HEK293 (cell line): ENCODE measurements around the gene AKAP8.
A peak's percentile ranks its signal among the peaks of the same experiment; 100 is the strongest.
"Not testable (repeated sequence)": the region's sequence is repeated elsewhere in the genome, so short reads cannot be mapped to it uniquely, and the experiment has no call there.

ENCODE experiments used
- CTCF ChIA-PET: fragments of 350-600 bp; formaldehyde crosslinking; extraction: SDS; loops from one replicate; lab custom pipeline; 2021; ENCODE audit warnings: antibody characterized with exemption; lab: Yijun Ruan, JAX
- POLR2A ChIA-PET: fragments of 300-600 bp; formaldehyde crosslinking; extraction: SDS; loops from one replicate; lab custom pipeline; 2020; ENCODE audit warnings: antibody characterized with exemption, inconsistent platforms; lab: Yijun Ruan, JAX
- H3K27ac ChIP-seq: fragments of 200-500 bp; sonication (Bioruptor generic); 2 replicates; pipeline ENCODE4 v1.5.1; 2014; ENCODE audit warnings: low read depth, low read length, control low read depth, inconsistent platforms; ENCODE audit errors: extremely low read depth
- H3K36me3 ChIP-seq, 2 experiments: fragments of 200-500 bp in 1 of 2; sonication (Bioruptor generic) in 1 of 2; 1 replicate in 1 of 2; 2 replicates in 1 of 2; pipeline ENCODE4 v1.5.1; 2014 to 2017; ENCODE audit warnings: inconsistent platforms in 2 of 2, low read length in 2 of 2; ENCODE audit not compliant: control insufficient read depth in 2 of 2, insufficient read depth in 1 of 2
- H3K4me1 ChIP-seq: fragments of 200-500 bp; sonication (Bioruptor generic); 2 replicates; pipeline ENCODE4 v1.5.1; 2014; ENCODE audit warnings: mild to moderate bottlenecking, low read length, inconsistent platforms; ENCODE audit not compliant: control insufficient read depth, insufficient read depth
- H3K4me3 ChIP-seq: 2 replicates; pipeline ENCODE4 v1.5.1; 2011; ENCODE audit warnings: low read depth, mild to moderate bottlenecking, control low read depth, low read length, moderate library complexity
- H3K9me3 ChIP-seq: fragments of 200-500 bp; sonication (Bioruptor generic); 2 replicates; pipeline ENCODE4 v1.5.1; 2014; ENCODE audit warnings: low read depth, low read length, inconsistent platforms; ENCODE audit not compliant: control insufficient read depth, insufficient read depth
- ZBTB21 ChIP-seq: fragments of 450-650 bp; formaldehyde crosslinking; IDR thresholded peaks from 2 replicates; pipeline ENCODE4 v1.5.1; 2017; ENCODE audit warnings: missing biosample characterization, missing genetic modification characterization
- ZNF121 ChIP-seq: fragments of 450-650 bp; formaldehyde crosslinking; IDR thresholded peaks from 2 replicates; pipeline ENCODE4 v1.5.1; 2016; ENCODE audit warnings: missing biosample characterization, missing genetic modification characterization
- ZNF138 ChIP-seq: fragments of 450-650 bp; formaldehyde crosslinking; IDR thresholded peaks from 2 replicates; pipeline ENCODE4 v1.5.1; 2016; ENCODE audit warnings: missing biosample characterization, missing genetic modification characterization, borderline replicate concordance
- ZNF426 ChIP-seq: fragments of 450-650 bp; formaldehyde crosslinking; IDR thresholded peaks from 2 replicates; pipeline ENCODE4 v1.5.1; 2017; ENCODE audit warnings: missing biosample characterization, missing genetic modification characterization, mild to moderate bottlenecking, inconsistent platforms, moderate library complexity
- ZNF600 ChIP-seq: fragments of 450-650 bp; formaldehyde crosslinking; IDR thresholded peaks from 2 replicates; pipeline ENCODE4 v1.5.1; 2016; ENCODE audit warnings: missing biosample characterization, missing genetic modification characterization
- ZNF626 ChIP-seq: fragments of 450-650 bp; sonication (Bioruptor Pico); formaldehyde crosslinking; IDR thresholded peaks from 2 replicates; pipeline ENCODE4 v1.5.1; 2018; ENCODE audit warnings: missing biosample characterization, missing genetic modification characterization, inconsistent platforms
- ZNF664 ChIP-seq: fragments of 450-650 bp; formaldehyde crosslinking; IDR thresholded peaks from 2 replicates; pipeline ENCODE4 v1.5.1; 2016; ENCODE audit warnings: missing biosample characterization, missing genetic modification characterization
- TF ChIP-seq, protein P1 (sequence below): fragments of 450-650 bp; formaldehyde crosslinking; IDR thresholded peaks from 2 replicates; pipeline ENCODE4 v1.5.1; 2016; ENCODE audit warnings: missing biosample characterization, missing genetic modification characterization, borderline replicate concordance
- TF ChIP-seq, protein P2 (sequence below): fragments of 450-650 bp; formaldehyde crosslinking; IDR thresholded peaks from 2 replicates; pipeline ENCODE4 v1.5.1; 2016; ENCODE audit warnings: missing biosample characterization, missing genetic modification characterization

Gene AKAP8

DNA sequence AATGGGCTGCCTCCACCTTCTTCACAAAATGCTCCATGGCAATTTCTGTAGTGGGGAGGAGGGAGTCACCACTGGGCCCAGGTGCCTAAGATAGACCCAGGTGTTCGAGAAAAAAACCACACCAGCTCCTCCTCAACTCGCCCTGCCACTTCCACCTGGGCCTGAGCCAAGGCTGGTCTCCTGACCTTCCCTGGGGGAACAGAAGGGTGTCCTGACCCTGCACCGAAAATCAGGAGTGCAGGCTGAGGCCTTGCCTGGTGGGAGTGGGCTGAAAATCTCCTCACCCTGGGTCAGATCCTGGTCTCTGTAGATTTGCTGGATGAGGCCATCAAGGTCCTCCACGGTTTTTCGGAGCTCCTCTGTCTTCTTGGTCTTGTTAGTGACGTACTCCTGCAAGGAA lies 17.6 kb upstream of the AKAP8 start (continued):
- TF ChIP-seq, protein P1, sequence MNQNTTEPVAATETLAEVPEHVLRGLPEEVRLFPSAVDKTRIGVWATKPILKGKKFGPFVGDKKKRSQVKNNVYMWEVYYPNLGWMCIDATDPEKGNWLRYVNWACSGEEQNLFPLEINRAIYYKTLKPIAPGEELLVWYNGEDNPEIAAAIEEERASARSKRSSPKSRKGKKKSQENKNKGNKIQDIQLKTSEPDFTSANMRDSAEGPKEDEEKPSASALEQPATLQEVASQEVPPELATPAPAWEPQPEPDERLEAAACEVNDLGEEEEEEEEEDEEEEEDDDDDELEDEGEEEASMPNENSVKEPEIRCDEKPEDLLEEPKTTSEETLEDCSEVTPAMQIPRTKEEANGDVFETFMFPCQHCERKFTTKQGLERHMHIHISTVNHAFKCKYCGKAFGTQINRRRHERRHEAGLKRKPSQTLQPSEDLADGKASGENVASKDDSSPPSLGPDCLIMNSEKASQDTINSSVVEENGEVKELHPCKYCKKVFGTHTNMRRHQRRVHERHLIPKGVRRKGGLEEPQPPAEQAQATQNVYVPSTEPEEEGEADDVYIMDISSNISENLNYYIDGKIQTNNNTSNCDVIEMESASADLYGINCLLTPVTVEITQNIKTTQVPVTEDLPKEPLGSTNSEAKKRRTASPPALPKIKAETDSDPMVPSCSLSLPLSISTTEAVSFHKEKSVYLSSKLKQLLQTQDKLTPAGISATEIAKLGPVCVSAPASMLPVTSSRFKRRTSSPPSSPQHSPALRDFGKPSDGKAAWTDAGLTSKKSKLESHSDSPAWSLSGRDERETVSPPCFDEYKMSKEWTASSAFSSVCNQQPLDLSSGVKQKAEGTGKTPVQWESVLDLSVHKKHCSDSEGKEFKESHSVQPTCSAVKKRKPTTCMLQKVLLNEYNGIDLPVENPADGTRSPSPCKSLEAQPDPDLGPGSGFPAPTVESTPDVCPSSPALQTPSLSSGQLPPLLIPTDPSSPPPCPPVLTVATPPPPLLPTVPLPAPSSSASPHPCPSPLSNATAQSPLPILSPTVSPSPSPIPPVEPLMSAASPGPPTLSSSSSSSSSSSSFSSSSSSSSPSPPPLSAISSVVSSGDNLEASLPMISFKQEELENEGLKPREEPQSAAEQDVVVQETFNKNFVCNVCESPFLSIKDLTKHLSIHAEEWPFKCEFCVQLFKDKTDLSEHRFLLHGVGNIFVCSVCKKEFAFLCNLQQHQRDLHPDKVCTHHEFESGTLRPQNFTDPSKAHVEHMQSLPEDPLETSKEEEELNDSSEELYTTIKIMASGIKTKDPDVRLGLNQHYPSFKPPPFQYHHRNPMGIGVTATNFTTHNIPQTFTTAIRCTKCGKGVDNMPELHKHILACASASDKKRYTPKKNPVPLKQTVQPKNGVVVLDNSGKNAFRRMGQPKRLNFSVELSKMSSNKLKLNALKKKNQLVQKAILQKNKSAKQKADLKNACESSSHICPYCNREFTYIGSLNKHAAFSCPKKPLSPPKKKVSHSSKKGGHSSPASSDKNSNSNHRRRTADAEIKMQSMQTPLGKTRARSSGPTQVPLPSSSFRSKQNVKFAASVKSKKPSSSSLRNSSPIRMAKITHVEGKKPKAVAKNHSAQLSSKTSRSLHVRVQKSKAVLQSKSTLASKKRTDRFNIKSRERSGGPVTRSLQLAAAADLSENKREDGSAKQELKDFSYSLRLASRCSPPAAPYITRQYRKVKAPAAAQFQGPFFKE (tag by site-specific recombination), result no peak
- TF ChIP-seq ZNF426 (tag by site-specific recombination), result no peak

DNA sequence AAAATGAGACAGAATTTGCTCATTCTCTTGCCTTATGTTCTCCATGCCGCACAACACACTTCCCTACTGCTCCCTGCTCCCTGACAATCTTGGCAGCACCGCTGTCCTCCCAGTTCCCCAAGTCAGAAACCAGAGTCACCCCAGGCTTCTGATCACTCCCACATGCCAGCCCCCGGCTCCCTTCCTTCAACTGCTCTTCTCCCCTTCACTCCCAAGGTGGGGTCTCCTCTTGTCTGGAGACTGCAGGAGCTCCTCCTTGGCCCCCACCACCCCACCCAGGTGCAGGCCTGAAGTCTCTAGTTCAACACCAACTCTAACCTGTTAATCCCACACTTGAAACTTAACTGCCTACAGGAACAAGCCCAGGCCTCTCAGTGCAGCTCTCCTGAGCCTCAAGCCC lies 16.8 kb upstream of the AKAP8 start:
- TF ChIP-seq ZNF138 (tag by site-specific recombination) (no peak), ZNF600 (tag by site-specific recombination) (0 out of 2 replicates have a peak, but pooled peaks have one; percentile 43), ZNF626 (tag by site-specific recombination) (no peak)
- H3K27ac ChIP-seq, result no peak overlapping the region
- CTCF ChIA-PET, result no interaction called here
- POLR2A ChIA-PET, result no interaction called here
- no peaks in the 10 kb centered on the region for H3K4me1 ChIP-seq
- peaks cover 51 to 87% of the 10 kb centered on the region in 2 experiments for H3K36me3 ChIP-seq
- H3K4me3 ChIP-seq, result no peak overlapping the region
- H3K9me3 ChIP-seq, result no peaks in the 10 kb centered on the region

DNA sequence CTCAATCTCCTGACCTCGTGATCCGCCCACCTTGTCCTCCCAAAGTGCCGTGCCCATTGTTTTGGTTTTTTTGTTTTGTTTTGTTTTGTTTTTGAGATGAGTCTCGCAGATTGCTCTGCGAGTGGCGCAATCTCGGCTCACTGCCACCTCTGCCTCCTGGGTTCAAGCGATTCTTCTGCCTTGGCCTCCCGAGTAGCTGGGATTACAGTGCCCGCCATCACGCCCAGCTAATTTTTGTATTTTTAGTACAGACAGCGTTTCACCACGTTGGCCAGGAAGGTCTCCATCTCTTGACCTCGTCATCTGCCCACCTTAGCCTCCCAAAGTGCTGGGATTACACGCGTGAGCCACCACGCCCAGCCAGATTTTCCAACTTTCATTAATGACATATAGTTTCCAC lies 15.7 kb upstream of the AKAP8 start:
- H3K27ac ChIP-seq, H3K4me3 ChIP-seq, H3K4me1 ChIP-seq, CTCF ChIA-PET, H3K9me3 ChIP-seq: not testable (repeated sequence)
- POLR2A ChIA-PET, result interaction anchor here (1.3 kb wide), 1 partner anchor 15 kb away, joined by 4 read pairs; no protein-coding TSS in a partner anchor
- H3K36me3 ChIP-seq, result peaks cover 48 to 81% of the 10 kb centered on the region in 2 experiments

DNA sequence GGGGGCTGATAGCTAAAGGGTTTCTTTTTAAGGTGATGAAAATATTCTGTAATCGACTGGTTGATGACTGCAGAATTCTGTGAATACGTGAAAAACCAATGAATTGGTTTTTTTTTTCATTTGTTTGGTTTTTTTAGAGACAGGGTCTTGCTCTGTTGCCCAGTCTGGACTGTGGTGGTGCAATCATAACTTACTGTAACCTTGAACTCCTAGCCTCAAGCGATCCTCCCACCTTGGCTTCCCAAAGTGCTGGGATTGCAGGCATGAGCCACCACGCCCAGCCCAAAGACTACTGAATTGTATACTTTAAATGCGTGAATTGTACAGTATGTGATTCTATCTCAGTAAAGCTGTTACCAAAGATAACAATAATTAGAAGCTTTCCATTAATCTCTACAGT lies 14.8 kb upstream of the AKAP8 start:
- Histone ChIP-seq H3K4me3 (no peak overlapping the region), H3K36me3 (peaks cover 48 to 75% of the 10 kb centered on the region in 2 experiments), H3K4me1 (no peaks in the 10 kb centered on the region), H3K27ac (no peak overlapping the region), H3K9me3 (no peaks in the 10 kb centered on the region)
- POLR2A ChIA-PET, result interaction anchor here (1.3 kb wide), 1 partner anchor 14 kb away, joined by 4 read pairs; no protein-coding TSS in a partner anchor
- CTCF ChIA-PET, result interaction anchor here (0.7 kb wide), 1 partner anchor 22 kb away, joined by 5 read pairs; no protein-coding TSS in a partner anchor
- TF ChIP-seq ZNF121 (tag by site-specific recombination) (peak; percentile 49; the same call in 1 of the 2 replicates), ZNF664 (tag by site-specific recombination) (0 out of 2 replicates have a peak, but pooled peaks have one; percentile 24), ZBTB21 (tag by site-specific recombination) (no peak)
- TF ChIP-seq, protein P2, sequence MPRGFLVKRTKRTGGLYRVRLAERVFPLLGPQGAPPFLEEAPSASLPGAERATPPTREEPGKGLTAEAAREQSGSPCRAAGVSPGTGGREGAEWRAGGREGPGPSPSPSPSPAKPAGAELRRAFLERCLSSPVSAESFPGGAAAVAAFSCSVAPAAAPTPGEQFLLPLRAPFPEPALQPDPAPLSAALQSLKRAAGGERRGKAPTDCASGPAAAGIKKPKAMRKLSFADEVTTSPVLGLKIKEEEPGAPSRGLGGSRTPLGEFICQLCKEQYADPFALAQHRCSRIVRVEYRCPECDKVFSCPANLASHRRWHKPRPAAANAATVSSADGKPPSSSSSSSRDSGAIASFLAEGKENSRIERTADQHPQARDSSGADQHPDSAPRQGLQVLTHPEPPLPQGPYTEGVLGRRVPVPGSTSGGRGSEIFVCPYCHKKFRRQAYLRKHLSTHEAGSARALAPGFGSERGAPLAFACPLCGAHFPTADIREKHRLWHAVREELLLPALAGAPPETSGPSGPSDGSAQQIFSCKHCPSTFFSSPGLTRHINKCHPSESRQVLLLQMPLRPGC (tag by site-specific recombination), result no peak
